Measurements from ENCODE around the gene TAF13. TPM values are rescaled to one million over a fixed set of nuclear protein-coding genes. Genes with fewer than 3 reads are reported as not detected.

Gene TAF13
- total RNA-seq, 1 experiment from 2014 or later = 58.8 TPM

DNA sequence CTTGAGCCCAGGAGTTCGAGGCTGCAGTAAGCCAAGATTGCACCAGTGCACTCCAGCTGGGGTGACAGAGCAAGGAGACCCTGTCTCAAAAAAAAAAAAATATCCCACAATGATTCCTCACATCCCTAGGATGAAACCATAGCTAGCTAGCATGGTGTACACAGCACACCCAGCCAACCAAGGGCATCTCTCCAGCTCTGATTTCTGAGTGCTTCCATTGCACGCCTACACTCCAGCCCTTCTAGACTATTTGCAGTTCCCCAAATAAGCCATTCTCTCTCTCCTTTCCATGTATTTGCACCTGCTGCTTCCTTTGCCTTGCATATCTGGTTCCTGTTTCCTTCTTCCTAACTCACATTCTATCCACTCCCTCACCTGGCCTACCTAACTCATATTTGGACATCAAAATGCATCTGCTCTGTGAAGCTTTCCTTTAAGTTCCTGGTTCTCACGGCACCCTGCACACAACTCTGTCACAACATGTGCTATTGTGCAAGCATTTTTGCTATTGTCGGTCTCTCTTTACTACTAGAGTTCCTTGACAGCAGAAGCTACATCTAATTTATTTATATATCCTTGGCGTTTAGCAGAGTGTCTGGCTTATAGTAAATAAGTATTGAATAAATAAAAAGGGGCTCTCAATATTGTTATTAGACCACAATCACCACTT lies 35.7 kb upstream of the TAF13 start:
- Histone ChIP-seq H3K4me3 (ENCODE audit: low read depth, low read length, poor library complexity, severe bottlenecking) (no peak overlapping the region), H3K9me3 (ENCODE audit: low read depth, low read length, poor library complexity, severe bottlenecking) (no peaks in the 10 kb centered on the region), H3K4me1 (ENCODE audit: insufficient read depth, low read length, poor library complexity, severe bottlenecking) (peaks cover 19% of the 10 kb centered on the region), H3K27me3 (replicated peaks; ENCODE audit: insufficient read depth, low read depth, low read length, poor library complexity) (peaks cover 37% of the 10 kb centered on the region), H3K27ac (ENCODE audit: low read depth, low read length, poor library complexity, severe bottlenecking) (no peak overlapping the region), H3K36me3 (ENCODE audit: insufficient read depth, low read length, poor library complexity, severe bottlenecking) (no peaks in the 10 kb centered on the region)
- no peak for TF ChIP-seq EZH2 (IDR thresholded peaks at IDR 0.05; ENCODE audit: borderline replicate concordance, low read depth, low read length, poor library complexity, severe bottlenecking)
- TF ChIP-seq CTCF (conservative IDR thresholded peaks at IDR 0.05; ENCODE audit: low read depth, low read length) = no peak
- ChIA-PET POLR2A (ENCODE audit: low non-redundant PET) (no interaction called here), CTCF (interaction anchor here (1.2 kb wide), 1 partner anchor 11 kb away, joined by 6 read pairs; no protein-coding TSS in a partner anchor)
- intact Hi-C loops (cut with micrococcal nuclease; ENCODE audit: unreplicated experiment) = loop anchor here (5.0 kb wide), 1 partner anchor 284 kb away; no protein-coding TSS in a partner anchor
- no TSS peak for BruUV-seq (replicated peaks)
- no peak for DNase-seq (ENCODE audit: low spot score)

DNA sequence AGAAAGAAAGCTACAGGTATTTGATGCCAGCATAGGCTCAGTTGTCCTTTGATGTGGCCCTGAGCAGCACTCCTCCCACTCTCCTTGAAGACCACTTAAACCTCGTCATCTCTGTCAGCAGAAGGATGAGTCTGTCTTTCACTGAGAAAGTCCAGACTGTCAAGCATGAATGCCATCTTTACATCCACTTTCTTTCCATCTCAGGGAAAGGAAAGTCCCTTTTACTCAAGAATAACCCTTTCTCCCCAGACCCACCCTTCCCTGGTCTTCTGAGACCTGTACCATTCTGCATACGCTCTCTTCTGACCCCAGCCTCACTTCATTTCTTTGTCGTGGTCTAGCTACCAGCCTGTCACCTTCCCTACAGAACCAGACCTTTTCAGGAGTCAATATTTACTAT lies 34.1 kb upstream of the TAF13 start:
- no TSS peak for BruUV-seq (replicated peaks)
- H3K27ac ChIP-seq (ENCODE audit: low read depth, low read length, poor library complexity, severe bottlenecking) = no peak overlapping the region
- intact Hi-C loops (cut with micrococcal nuclease; ENCODE audit: unreplicated experiment) = loop anchor here (5.0 to 10.0 kb wide), 2 partner anchors 145 to 283 kb away; partner anchors contain the start of gene CLCC1
- no peak for DNase-seq (ENCODE audit: low spot score)
- H3K9me3 ChIP-seq (ENCODE audit: low read depth, low read length, poor library complexity, severe bottlenecking) = no peaks in the 10 kb centered on the region
- H3K4me3 ChIP-seq (ENCODE audit: low read depth, low read length, poor library complexity, severe bottlenecking) = no peak overlapping the region
- peaks cover 19% of the 10 kb centered on the region for H3K4me1 ChIP-seq (ENCODE audit: insufficient read depth, low read length, poor library complexity, severe bottlenecking)
- H3K27me3 ChIP-seq (replicated peaks; ENCODE audit: insufficient read depth, low read depth, low read length, poor library complexity) = peaks cover 22% of the 10 kb centered on the region
- H3K36me3 ChIP-seq (ENCODE audit: insufficient read depth, low read length, poor library complexity, severe bottlenecking) = no peaks in the 10 kb centered on the region
- POLR2A ChIA-PET (ENCODE audit: low non-redundant PET) = no interaction called here
- CTCF ChIA-PET = interaction anchor here (0.6 to 0.7 kb wide), 2 partner anchors 289 to 418 kb away, joined by 3 to 5 read pairs; no protein-coding TSS in a partner anchor
- TF ChIP-seq CTCF (conservative IDR thresholded peaks at IDR 0.05; ENCODE audit: low read depth, low read length) = no peak
- no peak for TF ChIP-seq EZH2 (IDR thresholded peaks at IDR 0.05; ENCODE audit: borderline replicate concordance, low read depth, low read length, poor library complexity, severe bottlenecking)

GRCh38 chr1:109107785-109108184 lies 32.0 kb upstream of the TAF13 start:
- no peak for DNase-seq (ENCODE audit: low spot score)
- CTCF ChIA-PET = no interaction called here

More at GRCh38 chr1:109107785-109108184, 32.0 kb upstream of the TAF13 start:
- TF ChIP-seq CTCF (conservative IDR thresholded peaks at IDR 0.05; ENCODE audit: low read depth, low read length) = no peak
- TF ChIP-seq EZH2 (IDR thresholded peaks at IDR 0.05; ENCODE audit: borderline replicate concordance, low read depth, low read length, poor library complexity, severe bottlenecking) = no peak
- Histone ChIP-seq H3K36me3 (ENCODE audit: insufficient read depth, low read length, poor library complexity, severe bottlenecking) (no peaks in the 10 kb centered on the region), H3K9me3 (ENCODE audit: low read depth, low read length, poor library complexity, severe bottlenecking) (no peaks in the 10 kb centered on the region), H3K4me1 (ENCODE audit: insufficient read depth, low read length, poor library complexity, severe bottlenecking) (peaks cover 10% of the 10 kb centered on the region), H3K4me3 (ENCODE audit: low read depth, low read length, poor library complexity, severe bottlenecking) (no peak overlapping the region), H3K27ac (ENCODE audit: low read depth, low read length, poor library complexity, severe bottlenecking) (no peak overlapping the region), H3K27me3 (replicated peaks; ENCODE audit: insufficient read depth, low read depth, low read length, poor library complexity) (peaks cover 1% of the 10 kb centered on the region)
- intact Hi-C loops (cut with micrococcal nuclease; ENCODE audit: unreplicated experiment) = loop anchor here (10.0 kb wide), 1 partner anchor 143 kb away; the partner anchor contains the start of gene CLCC1
- POLR2A ChIA-PET (ENCODE audit: low non-redundant PET) = interaction anchor here (0.6 kb wide), 1 partner anchor 144 kb away, joined by 7 read pairs; the partner anchor contains the start of gene CLCC1
- BruUV-seq (replicated peaks) = no TSS peak
